GM19372 (cell line): ENCODE results near the gene MARCO.
A peak's percentile ranks its signal among the peaks of the same experiment; 100 is the strongest.

Experiments
- ATAC-seq: cut with Tn5 transposase; IDR thresholded peaks from one replicate; pipeline ENCODE4 v1.9.1; 2021; ENCODE audit warnings: mild to moderate bottlenecking, low read depth, moderate library complexity; ENCODE audit not compliant: unreplicated experiment

Gene MARCO

DNA sequence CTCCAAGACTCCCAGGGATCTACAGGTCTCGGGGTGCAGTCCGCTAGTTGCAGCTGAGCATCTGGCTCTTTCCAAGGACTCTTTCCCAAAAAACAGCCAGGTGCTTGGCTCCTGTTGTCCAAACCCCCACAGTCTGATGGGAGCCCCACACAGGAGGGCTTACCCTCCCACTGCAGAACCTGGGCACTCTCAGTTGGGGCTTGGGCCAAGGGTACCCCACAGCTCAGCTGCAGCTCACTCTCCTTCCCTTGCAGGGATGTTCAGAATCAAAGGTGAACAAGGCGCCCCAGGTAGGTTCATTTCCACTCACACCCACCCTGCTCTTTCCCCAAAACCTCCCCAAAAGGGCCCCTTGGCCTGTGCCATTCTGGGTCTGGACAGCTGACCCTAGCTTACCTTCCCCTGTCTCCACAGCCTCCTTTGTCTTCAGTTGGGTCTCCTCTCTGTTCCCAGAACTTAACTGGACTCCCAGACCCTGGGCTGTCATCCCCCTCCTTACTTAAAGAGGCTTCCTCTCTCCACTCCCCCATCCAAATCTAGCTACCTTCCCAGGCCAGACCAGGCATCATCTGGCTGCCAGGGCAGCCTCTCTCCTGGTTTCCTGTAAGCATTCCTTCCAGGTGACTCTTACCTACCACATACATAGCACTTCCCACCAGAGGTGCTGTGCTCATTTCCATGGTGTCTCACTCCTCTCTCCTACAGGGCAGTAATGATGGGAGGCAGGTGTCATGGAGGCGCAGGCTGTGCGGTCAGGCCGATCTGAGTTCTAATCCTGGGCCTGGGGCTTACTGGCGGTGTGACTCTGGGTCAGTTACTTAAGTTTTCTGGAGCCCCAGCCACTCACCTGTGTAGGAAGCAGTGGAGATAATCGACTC lies 29.5 kb downstream of the MARCO start:
- ATAC-seq: no peak

DNA sequence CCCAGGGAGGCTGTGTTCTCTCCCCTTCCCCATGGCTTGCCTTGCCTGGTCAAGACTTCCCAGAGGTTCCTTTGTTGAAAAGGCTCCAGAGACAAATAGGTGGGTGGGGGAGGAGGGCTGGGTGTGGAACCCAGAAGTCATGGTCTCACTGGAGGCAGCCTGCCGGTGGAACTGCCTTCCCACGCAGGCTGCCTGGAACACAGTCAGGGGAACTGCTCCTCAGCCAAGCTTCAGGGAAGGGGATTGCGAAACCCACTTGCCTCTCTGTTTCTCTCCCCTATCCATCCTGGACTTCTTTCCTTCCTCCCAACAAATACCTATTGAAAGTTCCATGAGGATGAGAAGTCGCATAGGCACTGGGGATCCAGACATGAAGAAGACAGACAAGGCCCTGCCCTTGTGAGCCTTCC lies 31.6 kb downstream of the MARCO start:
- no peak for ATAC-seq

DNA sequence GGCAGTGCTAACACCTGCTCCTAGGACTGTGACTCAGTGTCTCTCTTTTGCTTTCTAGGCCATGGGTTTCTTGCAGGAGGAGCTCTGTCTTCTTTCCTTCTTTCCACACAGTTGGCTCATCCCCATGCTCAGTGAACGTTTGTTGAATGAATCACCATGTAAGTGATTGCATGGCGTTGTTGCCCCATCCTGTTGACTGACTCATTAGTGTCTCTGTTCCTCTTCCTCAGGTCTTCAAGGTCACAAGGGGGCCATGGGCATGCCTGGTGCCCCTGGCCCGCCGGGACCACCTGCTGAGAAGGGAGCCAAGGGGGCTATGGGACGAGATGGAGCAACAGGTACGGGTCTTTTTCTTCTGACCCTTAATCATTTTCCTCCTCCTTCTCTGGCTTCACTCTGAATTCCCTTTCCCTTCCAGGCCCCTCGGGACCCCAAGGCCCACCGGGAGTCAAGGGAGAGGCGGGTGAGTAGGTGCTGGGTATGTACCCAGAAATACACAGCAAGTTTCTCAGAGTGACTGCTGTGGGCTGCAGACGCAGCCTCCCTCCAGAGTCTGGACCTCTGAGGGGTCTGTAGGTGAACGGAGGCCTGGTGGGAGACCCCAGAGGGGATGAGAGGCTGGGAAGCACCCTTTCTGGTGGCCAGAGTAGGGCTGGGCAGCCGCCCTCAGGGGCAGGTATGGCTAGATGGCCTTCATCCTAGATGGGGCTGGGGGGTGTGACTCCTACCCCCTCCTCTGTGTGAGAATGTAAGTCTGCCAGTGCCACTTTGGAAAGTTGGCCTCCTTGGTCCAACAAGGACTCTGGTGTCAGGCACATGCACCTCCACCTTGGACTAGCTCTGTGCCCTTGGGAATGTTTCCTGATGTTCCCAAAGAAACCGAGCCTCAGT lies 32.4 kb downstream of the MARCO start:
- ATAC-seq: no peak

DNA sequence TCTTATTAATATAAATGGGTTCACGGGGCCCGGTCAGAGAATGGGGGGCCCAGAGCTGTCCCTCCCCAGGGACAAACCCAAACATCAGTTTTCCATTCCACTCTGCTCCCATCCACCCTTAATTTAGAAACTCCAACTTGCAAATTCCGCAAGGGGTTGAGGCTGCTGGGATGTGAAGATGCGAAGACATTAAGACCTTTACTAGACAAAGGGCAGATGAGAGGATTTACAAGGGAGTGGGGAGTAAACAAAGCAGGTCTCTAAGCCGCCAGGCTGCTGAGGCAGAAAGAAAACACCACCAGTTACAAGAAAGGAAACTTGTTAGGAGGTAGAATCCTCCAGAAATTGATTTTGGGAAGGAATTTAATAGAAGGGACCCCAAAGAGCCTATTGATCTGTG lies 33.1 kb downstream of the MARCO start:
- ATAC-seq: no peak

DNA sequence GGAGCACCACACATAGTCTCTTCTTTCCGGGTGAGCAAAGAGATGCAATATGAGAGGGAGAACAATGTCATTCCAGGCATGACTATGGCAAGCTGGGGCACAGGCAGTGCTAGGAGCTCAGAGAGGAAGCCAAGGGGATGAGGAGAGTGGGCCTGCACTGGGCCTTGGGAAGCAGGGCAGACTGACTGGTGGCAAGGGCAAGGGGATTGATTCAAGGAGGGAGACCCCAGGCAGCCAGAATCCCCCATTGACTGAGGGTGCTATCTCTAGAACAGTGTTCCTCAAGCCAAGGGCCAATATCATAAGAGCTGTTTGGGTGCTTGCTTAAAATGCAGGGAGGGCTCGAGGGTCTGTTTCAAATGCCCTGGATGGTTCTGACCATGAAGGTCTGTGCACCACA lies 36.1 kb downstream of the MARCO start:
- ATAC-seq: no peak

DNA sequence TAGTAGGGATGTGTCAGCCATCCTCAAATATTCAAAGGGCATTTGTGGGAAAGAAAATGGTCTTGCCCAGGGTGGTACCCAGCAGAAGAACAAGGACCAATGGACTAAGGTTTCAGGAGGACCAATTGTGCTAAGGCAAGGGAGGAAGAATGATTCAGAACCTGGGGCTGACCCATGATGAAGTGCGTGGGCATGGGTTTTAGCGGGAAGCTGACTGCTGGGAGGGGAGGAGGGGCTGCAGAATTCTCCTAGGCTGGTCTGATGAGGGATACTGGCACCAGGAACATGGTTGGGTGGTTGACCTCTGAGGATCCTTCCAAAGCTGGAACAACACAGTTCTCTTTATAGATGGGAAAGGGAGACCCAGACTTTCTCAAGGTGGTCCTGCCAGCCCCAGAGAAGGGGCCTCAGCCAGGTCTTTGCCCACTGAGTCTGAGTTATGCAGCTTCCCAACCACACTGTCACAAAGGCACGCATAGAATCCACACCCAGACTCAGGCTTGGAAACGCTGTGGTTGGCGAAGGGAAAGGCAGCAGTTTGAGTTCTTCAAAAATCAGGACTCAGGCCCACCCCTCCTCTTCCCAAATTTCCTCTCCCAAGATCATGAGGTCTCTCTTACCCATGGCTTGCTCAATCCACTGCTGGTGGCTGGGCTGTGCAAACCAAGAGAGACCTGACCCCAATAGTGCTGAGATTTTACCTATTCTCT lies 37.3 kb downstream of the MARCO start:
- ATAC-seq: no peak

DNA sequence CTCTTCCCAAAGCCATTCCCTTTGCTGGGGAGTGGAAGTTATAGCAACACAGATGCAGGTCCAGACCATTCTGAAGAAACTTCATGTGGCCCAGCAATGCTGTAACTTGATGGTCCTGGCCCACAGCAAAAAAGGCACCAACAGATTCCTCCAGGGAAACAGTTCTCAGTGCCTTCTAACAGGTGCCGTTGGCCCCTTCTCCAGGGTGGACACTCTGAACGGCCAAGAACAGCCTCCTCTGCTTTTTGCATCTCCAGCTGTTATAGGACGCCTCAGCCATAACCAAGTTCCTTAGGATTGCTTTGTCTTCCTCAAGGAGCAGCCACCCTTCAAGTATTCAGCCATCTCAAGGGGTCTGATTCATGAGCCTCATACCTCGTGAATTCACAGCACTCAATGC lies 38.0 kb downstream of the MARCO start:
- ATAC-seq: no peak

DNA sequence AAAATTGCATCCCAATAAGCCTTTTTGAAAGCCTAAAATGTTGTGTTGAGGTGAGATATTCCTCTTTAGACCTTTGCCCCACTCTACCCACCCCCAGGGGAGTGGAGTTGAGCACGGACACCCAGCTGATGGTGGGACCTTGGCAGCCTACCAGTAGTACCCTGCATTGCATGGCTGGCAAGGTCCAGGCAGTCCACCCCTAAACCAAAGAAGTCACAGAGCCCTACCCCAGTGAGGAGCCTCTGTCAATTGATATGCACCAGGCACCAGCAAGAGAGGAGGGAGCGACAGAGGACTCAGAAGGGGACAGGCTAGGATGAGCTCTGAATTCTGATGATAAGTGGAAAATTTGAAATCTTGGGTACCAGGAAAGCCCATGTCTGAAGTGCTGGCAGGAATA lies 38.6 kb downstream of the MARCO start:
- ATAC-seq: no peak

DNA sequence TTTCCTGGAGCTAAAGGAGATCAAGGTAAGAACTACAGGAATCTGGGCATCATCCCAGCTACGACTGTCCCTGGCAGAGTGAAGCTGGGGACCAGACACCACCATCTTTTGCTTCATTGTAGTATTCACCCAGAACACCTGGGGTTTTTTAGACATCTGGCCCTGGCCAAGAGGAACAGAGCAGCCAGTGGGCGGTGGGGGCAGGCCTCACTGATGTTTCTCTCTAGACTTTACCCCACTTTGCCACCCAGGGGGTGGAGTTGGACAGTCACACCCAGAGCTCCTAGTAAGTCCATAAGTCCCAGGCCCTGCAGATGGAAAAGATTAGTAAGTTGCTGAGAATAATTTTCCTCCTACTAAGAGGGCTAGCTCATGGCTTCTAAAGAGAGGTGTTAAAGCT lies 39.6 kb downstream of the MARCO start:
- no peak for ATAC-seq

DNA sequence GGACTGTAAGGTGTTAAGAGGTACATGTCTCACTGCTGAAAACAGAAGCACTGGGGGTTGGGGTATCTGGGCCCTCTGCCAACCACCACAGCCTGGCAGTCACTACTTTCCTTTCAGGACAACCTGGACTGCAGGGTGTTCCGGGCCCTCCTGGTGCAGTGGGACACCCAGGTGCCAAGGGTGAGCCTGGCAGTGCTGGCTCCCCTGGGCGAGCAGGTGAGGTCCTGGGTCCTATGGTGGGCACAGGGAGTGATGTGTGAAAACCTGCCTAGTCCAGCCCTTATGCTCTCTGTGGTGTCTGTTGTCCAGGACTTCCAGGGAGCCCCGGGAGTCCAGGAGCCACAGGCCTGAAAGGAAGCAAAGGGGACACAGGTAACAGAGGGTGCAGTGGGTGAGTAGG lies 40.0 kb downstream of the MARCO start:
- no peak for ATAC-seq

DNA sequence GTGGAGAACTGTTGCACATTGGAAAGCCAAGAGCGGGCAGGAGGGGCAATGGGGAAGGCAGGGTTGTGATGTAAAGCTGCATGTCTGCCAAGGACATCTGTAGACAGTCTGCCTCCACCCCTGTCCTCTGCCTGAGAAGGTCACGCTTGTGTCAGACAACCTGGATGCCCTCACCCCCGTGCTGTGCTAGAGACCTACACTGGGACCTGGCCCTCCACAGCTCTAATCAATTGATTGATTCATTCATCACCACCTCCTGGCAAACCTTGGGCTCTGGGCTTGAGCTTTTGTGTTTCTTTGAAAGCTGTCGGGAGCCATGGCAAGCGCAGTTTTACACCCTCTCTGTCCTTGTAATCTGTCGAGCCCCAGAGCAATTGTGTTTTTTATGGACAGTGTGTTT lies 41.1 kb downstream of the MARCO start:
- no peak for ATAC-seq

DNA sequence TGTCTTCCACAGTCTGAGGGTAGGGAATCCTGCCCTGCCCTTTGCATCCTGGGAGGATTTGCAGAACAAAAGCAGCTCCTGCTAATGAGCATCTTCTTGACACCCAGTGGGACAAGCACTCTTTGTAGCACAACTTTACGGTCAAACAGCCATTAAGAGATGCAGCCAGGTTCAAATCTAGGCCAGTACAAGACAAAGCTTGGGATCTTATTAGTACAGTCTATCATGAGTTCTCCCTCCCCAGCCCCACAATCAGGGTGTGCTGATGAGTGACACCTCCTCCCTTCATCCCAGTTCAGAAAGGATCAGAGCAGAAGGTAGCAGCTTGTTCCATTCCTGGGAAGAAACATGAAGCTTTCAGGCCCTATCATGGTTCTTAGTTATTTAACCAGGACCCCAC lies 41.9 kb downstream of the MARCO start:
- no peak for ATAC-seq

DNA sequence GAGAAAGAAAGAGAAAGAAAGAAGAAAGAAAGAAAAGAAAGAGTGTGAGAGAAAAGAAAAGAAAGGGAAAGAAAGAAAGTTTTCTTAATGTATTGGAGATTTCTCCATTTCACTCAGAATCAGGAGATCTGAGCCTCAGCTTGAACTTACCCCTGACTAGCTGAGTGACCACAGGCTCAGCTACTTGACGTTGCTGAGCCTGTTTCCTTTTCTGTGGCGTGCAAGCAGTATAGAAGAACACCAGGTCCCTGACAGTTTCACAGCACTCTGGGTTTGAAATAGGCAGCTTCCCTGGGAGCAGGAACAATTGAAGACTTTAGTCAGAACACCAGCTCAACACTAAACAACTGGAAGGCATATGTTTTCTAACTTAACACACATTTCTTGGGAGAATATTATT lies 44.7 kb downstream of the MARCO start:
- peak; percentile 70 for ATAC-seq

DNA sequence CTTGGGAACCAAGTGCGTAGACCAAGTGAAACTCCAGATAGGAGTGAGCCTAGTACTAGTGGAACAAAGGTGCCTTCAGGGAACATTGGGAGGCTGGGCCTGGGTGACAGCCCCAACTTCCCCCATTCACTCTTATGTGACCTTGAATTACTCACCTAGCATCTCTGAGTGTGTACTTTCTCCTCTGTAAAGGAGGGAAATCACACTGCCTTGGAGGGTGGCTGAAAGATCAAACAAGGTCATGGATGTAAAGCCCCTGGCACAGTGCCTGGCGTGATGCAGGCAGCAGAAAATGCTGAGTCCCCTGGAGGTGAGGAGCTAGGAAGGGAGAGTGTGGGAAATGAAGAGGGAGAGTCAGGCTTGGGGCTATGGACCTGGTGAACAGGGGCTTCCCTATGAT lies 45.9 kb downstream of the MARCO start:
- ATAC-seq: no peak

DNA sequence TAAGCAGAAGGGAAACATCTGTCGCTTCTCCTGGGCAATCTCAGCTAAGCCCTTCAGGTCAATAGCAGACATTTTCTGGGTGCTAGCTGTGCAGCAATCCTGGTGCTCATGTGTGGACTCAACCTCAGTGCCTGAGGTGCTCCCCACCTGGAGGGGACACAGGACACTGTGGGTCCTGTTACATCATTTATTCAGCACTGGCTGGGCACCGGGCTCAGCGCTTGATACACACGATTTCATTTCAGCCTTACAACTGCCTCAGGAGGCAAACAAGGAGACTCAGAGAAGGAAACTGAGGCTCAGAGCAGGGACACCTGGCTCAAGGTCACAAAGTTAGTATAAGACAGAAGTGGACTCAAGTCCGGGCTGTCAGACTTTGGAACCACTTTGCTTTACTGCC lies 46.7 kb downstream of the MARCO start:
- no peak for ATAC-seq

DNA sequence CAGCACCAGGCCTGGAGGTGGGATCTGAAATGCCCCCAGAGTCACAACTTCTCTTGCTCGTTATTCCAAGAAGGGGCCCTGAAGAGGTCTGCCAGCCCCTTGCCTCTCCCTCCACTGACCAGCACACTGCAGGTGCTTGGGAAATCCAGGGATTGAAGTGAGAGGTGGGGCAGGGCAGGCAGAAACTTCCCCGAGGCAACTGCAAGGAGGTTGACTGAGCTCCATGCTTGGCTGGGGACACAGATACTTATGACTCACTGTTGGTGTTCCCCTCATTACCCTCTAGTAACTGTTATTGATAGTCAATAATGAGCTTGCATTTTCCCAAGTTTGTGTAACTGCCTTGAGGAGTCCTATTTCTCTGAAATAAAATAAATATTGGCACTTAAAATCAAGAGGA lies 47.5 kb downstream of the MARCO start:
- ATAC-seq: no peak

DNA sequence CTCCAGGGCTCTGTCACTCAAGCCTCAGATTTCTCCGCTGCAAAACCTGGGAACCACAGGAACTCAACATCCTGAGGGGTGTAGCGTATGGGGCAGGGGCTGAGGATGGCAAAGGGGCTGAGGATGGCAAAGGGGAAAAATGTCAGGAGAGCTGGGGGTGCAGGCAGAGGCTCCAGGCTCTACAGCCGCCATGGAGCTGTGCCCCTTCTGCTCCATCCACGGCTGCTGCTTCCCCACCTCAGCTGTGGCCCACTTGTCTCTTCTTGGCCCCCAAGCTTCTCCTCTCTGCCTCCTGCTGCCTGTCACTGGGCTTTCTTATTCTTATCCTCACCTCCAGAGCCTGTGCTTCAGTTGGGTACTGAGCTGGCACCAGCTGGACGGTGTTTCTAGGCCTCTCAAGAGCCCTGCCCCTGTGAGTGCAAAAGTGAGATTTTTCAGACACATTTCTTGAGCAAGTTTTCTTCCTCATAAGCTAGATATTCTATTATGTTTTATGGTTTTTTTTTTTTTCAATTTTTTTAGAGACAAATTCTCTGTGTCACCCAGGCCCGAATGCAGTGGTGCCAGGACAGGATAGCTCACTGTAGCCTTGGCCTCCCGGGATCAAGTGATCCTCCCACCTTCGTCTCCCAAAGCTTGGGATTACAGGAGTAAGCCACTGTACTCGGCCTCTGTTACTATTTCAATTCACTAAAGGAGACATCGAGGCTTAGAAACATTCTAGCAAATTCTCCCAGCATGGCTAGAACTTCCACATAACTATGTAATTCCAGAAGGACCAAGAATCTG lies 49.0 kb downstream of the MARCO start:
- ATAC-seq: no peak

DNA sequence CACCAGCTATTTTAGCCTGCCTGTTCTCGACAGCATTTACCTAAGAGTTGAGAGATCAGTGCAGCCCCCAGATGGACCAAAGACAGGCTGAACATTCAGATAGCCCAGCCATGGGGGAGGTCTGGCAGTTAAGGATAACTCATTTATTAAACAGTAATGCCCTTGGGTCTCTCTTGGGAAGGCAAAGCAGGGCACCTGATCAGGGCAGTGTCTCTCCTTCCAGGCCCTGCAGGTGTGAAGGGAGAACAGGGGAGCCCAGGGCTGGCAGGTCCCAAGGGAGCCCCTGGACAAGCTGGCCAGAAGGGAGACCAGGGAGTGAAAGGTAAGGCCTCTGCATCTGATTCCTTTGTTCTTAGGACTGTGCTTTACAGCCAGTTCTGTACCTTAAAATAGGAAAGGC lies 49.6 kb downstream of the MARCO start:
- no peak for ATAC-seq

DNA sequence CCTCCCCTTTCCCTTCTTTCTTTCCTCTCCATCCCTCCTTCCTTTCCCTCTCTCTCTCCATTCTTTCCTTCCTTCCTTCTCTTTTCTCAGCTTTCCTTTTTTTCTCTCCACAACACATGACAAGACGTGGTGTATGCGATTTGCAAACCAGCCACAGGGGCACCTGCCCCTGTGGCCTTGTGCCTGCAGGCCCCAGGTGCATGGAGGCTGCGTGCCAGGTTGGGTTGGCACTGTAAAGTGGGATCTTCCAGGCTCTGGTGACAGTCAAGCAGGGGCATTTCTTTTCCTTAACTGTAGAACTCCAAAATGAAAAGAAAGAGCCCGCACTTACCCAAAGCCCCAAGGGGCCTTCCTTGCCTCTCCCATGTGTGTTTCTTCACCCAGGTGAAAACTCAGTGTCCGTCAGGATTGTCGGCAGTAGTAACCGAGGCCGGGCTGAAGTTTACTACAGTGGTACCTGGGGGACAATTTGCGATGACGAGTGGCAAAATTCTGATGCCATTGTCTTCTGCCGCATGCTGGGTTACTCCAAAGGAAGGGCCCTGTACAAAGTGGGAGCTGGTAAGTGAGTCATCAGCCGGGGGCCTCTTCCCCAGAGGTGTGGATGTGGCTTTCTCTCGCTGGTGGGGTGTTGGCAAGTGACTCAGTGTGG lies 50.9 kb downstream of the MARCO start:
- no peak for ATAC-seq

DNA sequence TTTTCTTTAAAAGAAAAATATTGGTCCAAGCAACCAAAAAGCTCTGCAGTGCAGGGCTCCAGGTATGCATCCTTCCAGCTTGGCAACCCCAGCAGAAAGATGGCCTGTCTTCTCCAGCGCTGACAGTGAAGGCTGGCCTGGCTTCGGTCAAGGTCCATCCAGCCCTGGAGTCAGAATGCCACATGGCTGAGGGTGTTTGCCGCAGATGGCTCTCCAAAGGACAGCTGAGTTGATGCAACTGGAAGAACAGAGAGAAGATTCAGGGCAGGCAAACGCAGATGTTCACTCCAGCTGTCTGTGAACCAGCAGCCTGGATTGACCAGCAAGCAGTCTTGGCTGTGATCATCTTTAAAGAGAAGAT lies 51.4 kb downstream of the MARCO start:
- ATAC-seq: no peak
